NK-92 (cell line): ENCODE results near the gene TNFSF18.

ENCODE experiments used
- DNase-seq: peaks from one replicate; lab custom pipeline; 2025; ENCODE audit not compliant: unreplicated experiment; lab: John Stamatoyannopoulos, UW

TNFSF18 gene

DNA sequence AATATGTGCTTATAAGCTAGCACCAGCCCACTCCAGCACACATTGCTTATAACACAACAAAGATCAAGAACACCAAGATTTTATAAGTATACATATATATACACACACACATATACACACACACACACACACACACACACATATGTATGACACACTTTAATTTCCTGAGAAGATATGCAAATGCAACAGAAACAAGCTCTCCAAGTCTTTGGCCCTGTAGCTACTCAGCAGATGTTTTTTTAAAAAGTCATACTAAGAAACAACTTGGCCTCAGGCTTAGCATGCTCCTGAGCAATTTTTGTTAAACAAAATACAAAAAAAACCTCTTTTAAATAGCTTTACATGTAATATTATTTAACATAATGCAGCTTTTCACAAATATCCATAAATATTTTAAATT is 11.1 kb downstream of the TNFSF18 start:
- no peak for DNase-seq

DNA sequence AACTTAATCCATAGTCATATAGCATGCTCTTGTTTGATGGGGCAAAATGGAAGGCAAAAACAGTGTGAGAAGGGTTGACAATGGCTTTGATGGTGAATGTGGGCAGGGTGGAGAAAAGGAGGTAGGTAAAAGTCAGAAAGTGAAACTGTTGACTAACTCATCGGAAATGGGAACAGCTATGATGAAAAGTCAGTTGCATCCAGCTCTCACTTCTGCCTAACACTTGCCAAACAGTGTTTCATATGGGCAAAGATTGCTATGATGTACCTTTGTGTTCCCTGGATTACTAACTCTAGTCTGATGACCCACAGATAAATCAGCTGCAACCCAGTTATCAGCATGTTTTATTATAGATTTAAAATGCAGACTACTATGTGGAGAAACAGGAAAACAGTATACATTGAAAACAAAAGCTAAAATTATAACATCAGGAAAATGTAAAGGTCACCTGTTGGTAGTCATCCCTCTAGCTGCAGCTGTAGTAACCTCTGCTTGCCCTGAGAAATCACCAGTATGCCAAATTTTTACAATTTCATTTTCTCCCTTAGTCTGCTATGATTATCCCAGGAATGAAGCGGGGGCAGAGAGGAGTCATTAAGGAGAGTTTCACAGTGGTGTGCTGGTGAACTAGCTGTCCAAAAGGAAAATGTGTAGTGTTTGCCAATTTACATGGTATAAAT is 11.7 kb downstream of the TNFSF18 start:
- no peak for DNase-seq

GRCh38 chr1:173024543-173024942 is 26.2 kb downstream of the TNFSF18 start:
- DNase-seq, result no peak

DNA sequence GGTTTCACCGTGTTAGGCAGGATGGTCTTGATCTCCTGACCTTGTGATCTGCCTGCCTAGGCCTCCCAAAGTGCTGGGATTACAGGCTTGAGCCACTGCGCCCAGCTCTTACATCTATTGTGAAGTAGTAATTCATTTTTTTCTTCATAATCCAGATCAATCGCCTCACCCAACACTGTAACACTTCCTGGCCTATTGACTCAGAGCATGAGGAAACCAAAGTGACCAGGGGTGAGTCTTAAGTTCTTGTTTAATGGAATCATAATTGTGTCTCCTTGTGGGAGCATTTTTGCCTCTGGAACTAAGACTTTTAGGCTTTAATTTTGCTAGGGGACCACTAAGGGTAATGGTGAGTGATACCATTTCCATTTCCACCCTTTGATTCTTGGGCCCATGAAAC is 27.4 kb downstream of the TNFSF18 start:
- DNase-seq, result no peak

DNA sequence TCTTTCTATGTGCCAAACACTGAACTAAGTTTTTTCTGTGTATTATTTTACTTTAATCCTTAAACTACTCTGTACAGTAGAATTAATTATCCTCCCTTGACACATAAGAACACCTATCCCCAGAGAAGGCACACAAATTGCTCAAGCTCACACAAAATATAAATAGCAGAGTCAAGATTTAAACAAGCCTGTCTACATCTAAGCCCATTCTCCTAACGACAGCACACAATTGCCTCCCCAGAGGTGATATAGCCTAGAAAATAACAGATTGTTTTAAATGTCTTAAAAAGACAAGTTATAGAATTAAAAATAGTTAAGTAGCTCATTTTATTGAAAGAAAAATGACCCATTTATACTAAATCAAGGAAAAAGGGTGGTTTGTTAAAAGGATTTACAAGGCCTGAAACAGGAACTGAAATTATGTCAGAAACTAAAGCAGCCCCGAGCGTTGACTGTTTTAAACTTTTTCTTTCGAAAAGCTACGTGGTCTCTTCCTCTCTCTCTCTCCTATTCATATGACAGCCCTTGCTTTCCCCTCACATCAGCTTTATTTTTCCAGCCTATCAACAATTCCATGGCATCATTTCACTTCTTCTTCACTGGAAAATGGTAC is 30.5 kb downstream of the TNFSF18 start:
- DNase-seq, result no peak

DNA sequence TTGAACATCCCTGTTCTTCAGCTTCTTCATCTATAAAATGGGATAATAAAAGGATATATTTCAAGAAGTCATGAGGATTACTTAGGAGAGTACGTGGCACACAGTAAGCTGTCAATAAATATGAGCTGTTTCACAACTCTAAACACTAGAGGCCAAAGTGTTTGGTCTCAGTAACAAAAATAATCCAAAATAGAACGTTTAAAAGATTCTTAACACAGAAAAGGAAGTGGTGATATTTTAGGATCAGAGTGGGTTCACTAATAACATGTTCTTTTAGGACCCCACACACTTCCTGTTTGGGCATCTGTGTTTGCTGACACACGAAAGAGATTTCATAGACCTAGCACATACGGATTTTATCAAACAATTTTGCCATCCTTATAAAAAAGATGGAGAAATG is 32.9 kb downstream of the TNFSF18 start:
- no peak for DNase-seq

DNA sequence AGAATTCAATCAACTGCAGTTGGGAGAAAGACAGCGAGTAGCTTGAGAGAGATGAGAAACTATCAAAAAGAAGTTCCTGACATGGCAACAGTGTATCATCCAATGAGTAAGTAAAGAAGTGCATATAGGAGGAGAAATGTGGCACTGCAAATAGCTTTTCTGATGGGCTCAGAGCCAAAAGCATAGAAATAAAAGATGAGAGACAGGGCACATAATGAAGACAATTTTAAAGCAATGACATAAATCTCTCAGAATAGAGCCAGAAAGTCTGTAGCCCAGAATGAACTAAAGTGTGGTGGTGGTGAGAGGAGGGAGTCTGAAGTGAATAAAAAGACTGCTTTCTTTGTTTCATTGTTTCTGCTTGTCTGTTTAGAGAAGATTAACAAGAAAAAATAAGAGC is 34.3 kb downstream of the TNFSF18 start:
- no peak for DNase-seq

GRCh38 chr1:173015629-173016028 is 35.1 kb downstream of the TNFSF18 start:
- DNase-seq, result no peak

DNA sequence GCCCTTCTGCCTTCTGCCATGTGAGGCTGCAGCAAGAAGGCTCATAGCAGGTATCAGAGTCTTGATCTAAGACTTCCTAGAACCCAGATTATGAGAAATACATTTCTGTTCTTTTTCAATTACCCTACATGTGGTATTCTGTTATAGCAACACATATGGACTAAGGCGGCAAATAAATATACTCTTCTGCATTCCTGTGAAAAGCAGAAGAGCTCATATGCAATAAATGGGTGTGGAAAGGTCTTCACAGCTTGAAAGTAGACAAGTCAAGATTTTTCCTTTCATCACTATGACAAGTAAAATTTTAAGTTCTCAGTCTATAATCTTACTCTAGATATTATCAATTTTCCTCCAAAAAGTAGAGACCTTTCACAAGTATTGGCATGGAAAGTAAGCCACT is 36.6 kb downstream of the TNFSF18 start:
- no peak for DNase-seq

DNA sequence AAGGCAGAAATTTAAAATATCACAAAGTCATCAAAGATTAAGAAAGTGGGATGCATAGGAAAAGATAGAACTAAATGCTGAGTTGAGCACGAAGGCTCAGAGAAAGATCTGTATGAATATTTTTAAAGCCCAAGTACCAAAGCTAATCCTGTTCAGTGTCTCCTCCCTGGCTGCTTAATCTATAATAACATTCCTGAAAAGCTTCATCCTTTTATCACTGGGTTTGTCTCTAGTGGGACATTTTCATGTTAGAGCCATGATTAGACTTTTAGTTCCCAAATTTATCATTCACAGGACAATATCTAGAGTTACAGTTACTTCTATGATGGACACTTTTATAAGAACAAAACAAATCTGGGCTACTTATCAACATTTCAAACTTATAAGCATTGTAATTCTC is 38.6 kb downstream of the TNFSF18 start:
- DNase-seq, result no peak

DNA sequence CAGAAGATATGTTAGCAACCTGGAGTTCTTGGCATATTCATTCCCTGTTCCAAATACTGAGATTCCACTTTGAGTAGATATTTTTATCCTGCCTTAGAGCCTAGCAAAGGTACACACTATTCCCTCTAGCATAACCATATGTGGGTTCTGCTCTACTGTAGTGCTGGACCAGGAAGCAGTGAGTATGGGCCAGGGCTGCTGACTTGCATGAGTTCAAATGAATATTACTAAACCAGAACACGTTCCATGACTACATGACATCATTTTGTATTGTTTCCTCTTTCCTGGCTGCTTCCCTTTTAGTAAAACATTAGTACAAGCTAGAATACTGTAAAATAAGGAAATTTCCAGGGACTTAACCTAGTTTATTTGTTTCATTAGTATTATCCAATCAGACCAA is 41.1 kb downstream of the TNFSF18 start:
- DNase-seq, result no peak

DNA sequence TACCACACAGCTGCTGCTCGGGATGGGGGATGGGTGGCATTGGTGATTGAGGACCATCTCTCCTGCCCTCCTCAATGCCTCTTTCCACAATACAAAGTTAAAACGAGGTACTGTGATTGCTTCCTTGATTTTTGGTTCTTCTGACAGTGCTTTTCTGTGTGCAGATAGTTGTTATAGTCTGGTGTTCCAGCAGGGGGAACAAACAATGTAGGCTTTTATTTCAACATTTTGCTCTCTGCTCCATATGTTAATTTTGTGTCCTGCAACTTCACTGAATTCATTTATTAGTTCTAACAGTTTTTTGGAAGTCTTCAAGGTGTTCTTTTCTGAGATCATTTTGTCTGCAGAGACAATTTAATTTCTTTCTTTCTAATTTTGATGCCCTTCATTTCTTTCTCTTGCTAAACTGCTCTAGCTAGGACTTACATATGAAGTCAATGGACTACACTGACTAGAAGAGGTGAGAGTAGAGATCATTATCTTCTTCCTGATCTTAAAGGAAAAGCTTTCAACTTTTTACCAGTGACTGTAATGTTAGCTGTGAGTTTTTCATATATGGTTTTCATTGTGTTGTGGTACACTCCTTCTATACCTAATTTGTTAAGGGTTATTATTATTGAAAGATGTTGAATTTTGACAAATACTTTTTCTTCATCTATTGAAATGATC is 45.4 kb downstream of the TNFSF18 start:
- no peak for DNase-seq

DNA sequence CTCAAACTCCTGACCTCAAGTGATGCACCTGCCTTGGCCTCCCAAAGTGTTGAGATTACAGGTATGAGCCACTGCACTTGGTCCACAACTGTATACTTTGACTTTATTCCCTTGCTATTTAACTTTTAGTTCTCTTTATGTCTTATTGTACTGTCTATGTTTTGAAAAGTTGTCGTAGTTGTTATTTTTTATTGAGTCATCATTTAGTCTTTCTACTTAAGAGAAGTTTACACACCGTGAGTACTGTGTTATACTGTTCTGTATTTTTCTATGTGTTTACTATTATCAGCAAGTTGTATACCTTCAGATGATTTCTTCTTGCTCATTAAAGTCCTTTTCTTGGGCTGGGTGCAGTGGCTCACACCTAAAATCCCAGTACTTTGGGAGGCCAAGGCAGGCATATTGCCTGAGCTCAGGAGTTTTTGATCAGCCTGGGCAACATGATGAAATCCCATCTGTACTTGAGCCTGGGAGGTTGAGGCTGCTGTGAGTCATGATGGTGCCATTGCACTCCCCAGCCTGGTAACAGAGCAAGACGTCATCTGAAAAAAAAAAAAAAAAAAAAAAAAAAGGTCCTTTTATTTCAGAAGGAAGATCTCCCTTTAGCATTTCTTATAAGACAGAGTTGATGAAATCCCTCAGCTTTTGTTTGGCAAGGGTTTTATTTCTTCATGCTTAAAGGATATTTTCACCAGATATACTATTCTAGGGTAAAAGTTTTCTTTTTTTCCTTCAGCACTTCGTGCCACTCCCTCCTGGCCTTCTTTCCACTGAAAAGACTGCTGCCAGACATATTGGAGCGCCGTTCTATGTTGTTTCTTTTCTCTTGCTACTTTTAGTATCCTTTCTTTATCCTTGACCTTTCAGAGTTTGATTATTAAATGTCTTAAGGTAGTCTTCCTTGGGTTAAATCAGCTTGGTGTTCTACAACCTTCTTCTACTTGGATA is 47.6 kb downstream of the TNFSF18 start:
- no peak for DNase-seq

GRCh38 chr1:172999349-172999748 is 51.4 kb downstream of the TNFSF18 start:
- no peak for DNase-seq

DNA sequence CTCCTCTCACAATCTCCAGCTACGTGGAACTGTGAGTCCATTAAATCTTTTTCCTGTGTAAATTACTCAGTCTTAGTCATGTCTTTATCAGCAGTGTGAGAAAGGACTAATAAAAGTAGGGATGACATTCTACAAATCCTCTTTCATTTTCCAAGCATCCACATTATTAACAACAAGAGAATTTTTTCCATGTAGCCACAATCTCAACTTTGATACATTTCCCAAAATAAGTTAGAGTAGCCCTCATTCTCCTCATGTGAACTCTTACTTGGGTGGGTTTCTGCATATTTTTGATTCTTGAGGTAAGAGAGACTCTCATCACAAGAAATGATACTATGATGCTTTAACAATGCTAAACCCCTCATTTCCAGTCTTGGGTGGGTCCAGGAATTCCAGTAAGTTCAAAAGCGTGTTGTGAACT is 52.8 kb downstream of the TNFSF18 start:
- no peak for DNase-seq

GRCh38 chr1:172993640-172994039 is 57.1 kb downstream of the TNFSF18 start:
- DNase-seq, result no peak

DNA sequence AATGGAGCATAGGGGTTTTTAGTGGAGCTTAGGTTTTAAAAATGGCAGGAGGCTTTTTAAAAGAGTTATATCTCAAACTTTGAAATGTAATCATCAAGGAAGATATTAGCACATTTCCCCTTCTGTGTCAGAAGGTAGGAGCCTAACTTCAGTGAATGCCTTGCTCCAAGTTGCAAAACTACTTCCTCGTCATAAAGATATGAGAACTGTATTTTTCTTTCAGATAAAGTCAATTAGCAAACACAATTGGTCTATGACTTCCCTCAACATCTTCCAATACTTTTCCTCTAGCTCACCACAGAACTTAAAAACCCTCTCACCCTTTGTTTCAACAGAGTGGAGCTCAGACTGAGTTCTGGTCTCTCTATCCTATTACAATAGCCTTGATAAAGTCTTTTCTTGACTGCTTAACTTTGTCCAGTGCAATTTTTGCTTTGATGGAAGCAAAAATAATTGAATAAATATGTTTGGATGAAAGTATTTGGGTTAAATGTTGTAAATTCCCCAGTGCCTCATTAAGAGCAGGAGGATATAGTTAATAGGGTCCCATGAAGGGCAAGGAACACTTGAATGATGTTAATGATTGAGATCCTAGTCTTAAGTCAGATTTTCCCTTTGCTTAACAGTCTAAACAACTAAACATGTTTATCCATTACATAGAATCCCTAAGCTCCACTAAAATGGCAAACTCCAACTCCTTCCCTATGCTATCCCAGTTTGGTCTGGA is 58.9 kb downstream of the TNFSF18 start:
- DNase-seq, result no peak

DNA sequence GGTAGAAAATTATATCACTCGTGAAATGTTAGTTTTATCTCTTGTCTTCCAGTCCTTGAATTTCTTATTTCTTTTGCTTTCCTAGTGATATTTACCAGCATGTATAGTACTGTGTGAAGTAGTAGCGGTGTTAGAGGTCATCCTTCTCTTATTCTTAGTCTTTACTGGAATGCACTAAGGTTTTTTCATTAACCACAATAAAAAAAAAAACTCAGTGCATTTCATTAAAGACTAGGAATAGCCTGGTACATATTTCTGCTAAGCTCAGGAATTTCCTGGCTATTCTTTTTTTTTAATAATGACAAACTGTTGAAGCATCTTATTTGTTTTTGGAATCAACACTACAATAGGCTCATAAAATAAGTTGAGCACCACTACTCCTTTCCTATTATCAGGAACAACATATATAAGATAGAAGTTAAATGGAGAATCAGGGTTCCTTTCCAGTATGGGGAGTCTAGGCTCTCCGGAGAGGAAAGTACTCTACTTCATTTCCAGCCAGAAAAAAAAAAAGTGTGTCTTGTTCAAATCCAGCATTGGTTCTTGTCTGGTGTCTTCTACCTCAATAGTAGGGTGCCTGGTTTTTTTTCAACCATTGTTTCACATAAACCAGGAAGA is 60.0 kb downstream of the TNFSF18 start:
- DNase-seq, result no peak
